ENCODE measurements around the gene NUMA1. TPM values are rescaled to one million over a fixed set of nuclear protein-coding genes. Genes with fewer than 3 reads are reported as not detected.
A peak's percentile ranks its signal among the peaks of the same experiment; 100 is the strongest.

NUMA1 gene
- total and polyA plus RNA-seq, 9 of the 15 experiments (the other 6 are each of a cell fraction or from before 2014, with no cell fraction given), result 4.1 to 104 (median 51.2) TPM

DNA sequence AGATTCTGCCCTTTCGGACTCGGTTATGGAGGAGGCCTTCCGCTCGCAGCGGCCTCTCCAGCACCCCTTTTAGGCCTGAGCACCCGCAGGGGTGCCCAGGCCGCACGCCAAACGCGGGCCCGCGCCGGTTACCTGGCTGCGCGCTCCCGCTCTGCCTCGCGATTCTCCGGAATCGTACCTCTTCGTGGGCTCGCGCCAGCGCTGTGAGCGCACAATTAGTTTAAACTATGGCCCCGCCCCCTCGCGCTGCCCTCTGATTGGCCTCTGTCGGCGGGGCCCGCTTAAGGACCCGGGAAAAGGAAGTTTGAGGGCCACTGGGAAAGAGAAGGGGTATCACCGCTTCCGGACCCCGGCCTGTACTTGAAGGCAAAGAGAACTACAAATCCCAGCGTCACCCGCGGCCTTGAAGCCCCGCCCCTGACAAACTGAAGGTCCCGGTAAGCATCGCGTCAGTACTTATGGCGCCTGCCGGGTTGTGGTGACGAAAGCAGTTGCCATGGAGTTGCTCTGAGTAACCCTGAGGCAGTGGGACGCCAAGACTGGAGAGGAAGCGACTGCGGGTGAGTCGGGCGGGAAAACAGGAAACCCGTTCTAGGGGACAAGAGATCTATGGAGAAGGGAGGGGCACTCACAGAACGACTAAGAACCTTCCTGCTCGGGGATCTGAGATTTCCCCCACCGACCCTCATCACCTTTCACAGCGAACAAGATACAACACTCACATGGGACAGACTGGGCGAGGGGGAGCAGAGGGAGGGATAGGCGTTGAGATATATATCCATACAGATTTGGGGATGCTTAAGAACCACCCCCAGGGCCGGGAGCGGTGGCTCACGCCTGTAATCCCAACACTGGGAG lies at the start of gene NUMA1, which contains the start of gene LRRC51 (continued):
- TF ChIP-seq SRSF7 (optimal IDR thresholded peaks at IDR 0.05; ENCODE audit: low read depth, low read length) (no peak), DACH1 (IDR thresholded peaks at IDR 0.05; ENCODE audit: partially characterized antibody) (no peak), ARID1B (IDR thresholded peaks at IDR 0.05) (peak; percentile 37; the same call in 1 of the 2 replicates), PHF8 (IDR thresholded peaks at IDR 0.05; ENCODE audit: borderline replicate concordance, low read length) (peak; percentile 83; the same call in 1 of the 2 replicates), NCOR1 (IDR thresholded peaks at IDR 0.05) (no peak), RAD21 (CRISPR knock-in tag; conservative IDR thresholded peaks at IDR 0.05 in 1 of 2, IDR thresholded peaks at IDR 0.05 in 1 of 2) (0 out of 4 replicates have a peak, but pooled peaks of 1 of the 2 experiments have one; percentile 7), NR2C2 (CRISPR knock-in tag; IDR thresholded peaks at IDR 0.05) (0 out of 2 replicates have a peak, but pooled peaks have one; percentile 37), NR2C2 (tag; IDR thresholded peaks at IDR 0.05) (peak; percentile 94), KHSRP (IDR thresholded peaks at IDR 0.05) (no peak)
- TF ChIP-seq, protein P1, sequence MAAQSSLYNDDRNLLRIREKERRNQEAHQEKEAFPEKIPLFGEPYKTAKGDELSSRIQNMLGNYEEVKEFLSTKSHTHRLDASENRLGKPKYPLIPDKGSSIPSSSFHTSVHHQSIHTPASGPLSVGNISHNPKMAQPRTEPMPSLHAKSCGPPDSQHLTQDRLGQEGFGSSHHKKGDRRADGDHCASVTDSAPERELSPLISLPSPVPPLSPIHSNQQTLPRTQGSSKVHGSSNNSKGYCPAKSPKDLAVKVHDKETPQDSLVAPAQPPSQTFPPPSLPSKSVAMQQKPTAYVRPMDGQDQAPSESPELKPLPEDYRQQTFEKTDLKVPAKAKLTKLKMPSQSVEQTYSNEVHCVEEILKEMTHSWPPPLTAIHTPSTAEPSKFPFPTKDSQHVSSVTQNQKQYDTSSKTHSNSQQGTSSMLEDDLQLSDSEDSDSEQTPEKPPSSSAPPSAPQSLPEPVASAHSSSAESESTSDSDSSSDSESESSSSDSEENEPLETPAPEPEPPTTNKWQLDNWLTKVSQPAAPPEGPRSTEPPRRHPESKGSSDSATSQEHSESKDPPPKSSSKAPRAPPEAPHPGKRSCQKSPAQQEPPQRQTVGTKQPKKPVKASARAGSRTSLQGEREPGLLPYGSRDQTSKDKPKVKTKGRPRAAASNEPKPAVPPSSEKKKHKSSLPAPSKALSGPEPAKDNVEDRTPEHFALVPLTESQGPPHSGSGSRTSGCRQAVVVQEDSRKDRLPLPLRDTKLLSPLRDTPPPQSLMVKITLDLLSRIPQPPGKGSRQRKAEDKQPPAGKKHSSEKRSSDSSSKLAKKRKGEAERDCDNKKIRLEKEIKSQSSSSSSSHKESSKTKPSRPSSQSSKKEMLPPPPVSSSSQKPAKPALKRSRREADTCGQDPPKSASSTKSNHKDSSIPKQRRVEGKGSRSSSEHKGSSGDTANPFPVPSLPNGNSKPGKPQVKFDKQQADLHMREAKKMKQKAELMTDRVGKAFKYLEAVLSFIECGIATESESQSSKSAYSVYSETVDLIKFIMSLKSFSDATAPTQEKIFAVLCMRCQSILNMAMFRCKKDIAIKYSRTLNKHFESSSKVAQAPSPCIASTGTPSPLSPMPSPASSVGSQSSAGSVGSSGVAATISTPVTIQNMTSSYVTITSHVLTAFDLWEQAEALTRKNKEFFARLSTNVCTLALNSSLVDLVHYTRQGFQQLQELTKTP (IDR thresholded peaks at IDR 0.05; ENCODE audit: low read depth in 1 of 2, partially characterized antibody in 2 of 2), result peak in 1 of 2 experiments; percentile 94

Data from K562 (cell line).